Aorta (tissue), 5 donors: ENCODE measurements around the gene IL3RA. TPM values are rescaled to one million over a fixed set of nuclear protein-coding genes. Genes with fewer than 3 reads are reported as not detected.
"Not testable (repeated sequence)": the region's sequence is repeated elsewhere in the genome, so short reads cannot be mapped to it uniquely, and the experiment has no call there.

Experiments
- ATAC-seq: fragments of 200-7000 bp; cut with Tn5 transposase; one replicate; pipeline ENCODE4 v1.9.1; 2022; ENCODE audit warnings: moderate library complexity; ENCODE audit not compliant: low FRiP score
- DNase-seq, 2 donors: peaks; one replicate each; pipeline ENCODE4 v3.0.0-alpha.2; 2020
- H3K27ac ChIP-seq, 2 donors: one replicate each; pipeline ENCODE4 v1.5.1; 2013; ENCODE audit warnings: low read length in 2 of 2, mild to moderate bottlenecking in 2 of 2, moderate library complexity in 2 of 2, control low read depth in 1 of 2, inconsistent platforms in 1 of 2, low read depth in 1 of 2
- H3K27me3 ChIP-seq, 2 donors: one replicate each; pipeline ENCODE4 v1.6.1; 2013; ENCODE audit warnings: control low read depth in 1 of 2, low read length in 1 of 2, mild to moderate bottlenecking in 1 of 2, moderate library complexity in 1 of 2; ENCODE audit not compliant: insufficient read depth in 2 of 2, control insufficient read depth in 1 of 2
- H3K36me3 ChIP-seq, 2 donors: one replicate each; pipeline ENCODE4 v1.6.1; 2013; ENCODE audit warnings: control low read depth in 1 of 2, low read length in 1 of 2, mild to moderate bottlenecking in 1 of 2; ENCODE audit not compliant: insufficient read depth in 2 of 2, control insufficient read depth in 1 of 2
- H3K4me1 ChIP-seq, 2 donors: one replicate each; pipeline ENCODE4 v1.6.1; 2013; ENCODE audit warnings: low read length in 2 of 2, control low read depth in 1 of 2, mild to moderate bottlenecking in 1 of 2, moderate library complexity in 1 of 2; ENCODE audit not compliant: insufficient read depth in 2 of 2, control insufficient read depth in 1 of 2
- H3K4me3 ChIP-seq, 2 donors: one replicate each; pipeline ENCODE4 v1.5.1; 2013; ENCODE audit warnings: low read length in 2 of 2, control low read depth in 1 of 2, mild to moderate bottlenecking in 1 of 2
- H3K9me3 ChIP-seq: one replicate; pipeline ENCODE4 v1.6.1; 2013; ENCODE audit warnings: mild to moderate bottlenecking, low read length; ENCODE audit not compliant: control insufficient read depth
- WGBS, 2 donors: extraction: QIAGEN DNeasy Blood & Tissue Kit; methylation state at CpG; one replicate each; pipeline ENCODE4 v1.1.7; 2013; 5-methylcytosine and 5-hydroxymethylcytosine counted together
- intact Hi-C, 2 donors: fragments of 100-400 bp; cut with DNase I; formaldehyde crosslinking; loops; one replicate each; pipeline versions ENCODE4 v1.14.2 to v1.15.0; 2022
- polyA plus RNA-seq, 2 donors: library from polyadenylated mRNA; stranded (reverse); fragments of 200-250 nt; gene quantifications; one replicate each; pipeline ENCODE4 v1.2.3, GENCODE V29; 2013
- total RNA-seq, 2 donors: library from RNA; stranded (reverse); fragmentation: NEBNext Ultra II Directional; extraction: Animal tissue kit (Norgen Biotek cat#: 25700); gene quantifications; one replicate each; pipeline ENCODE4 v1.2.1, GENCODE V29; 2021
- donor health status: healthy with polysubstance abuse.
- donor health status: Bipolar disorder and iron deficiency.
- donor health status: DM: no; HTN: no; CAD: no.
- donor health status: DM: no; HTN: no; CAD: no.
- donor health status: DM: yes; HTN: yes; CAD: no.

The IL3RA gene
- total and polyA plus RNA-seq, 4 donors: 0.95 to 21.9 (median 6.3) TPM; not detected in 1

GRCh38 chrX:1420371-1420770 lies 83.8 kb downstream of the IL3RA start:
- Histone ChIP-seq H3K36me3 (peaks cover 2 to 11% of the 10 kb centered on the region in 2 donors), H3K9me3 (peaks cover 4% of the 10 kb centered on the region)
- peak; percentile 35 to 63 for DNase-seq

GRCh38 chrX:1421433-1422134 lies 85.0 kb downstream of the IL3RA start:
- H3K36me3 ChIP-seq: peaks cover 2 to 10% of the 10 kb centered on the region in 2 donors
- peak; percentile 10 to 32 for DNase-seq

More at GRCh38 chrX:1420371-1420770, 83.8 kb downstream of the IL3RA start:
- intact Hi-C loops: no loop called here
- H3K27ac ChIP-seq: no peak overlapping the region
- no peaks in the 10 kb centered on the region for H3K4me1 ChIP-seq
- H3K27me3 ChIP-seq: no peaks in the 10 kb centered on the region
- no peak overlapping the region for H3K4me3 ChIP-seq
- 63 to 67% methylated on average over 14 of the region's 14 CpGs for WGBS, 2 donors
- ATAC-seq: no peak

GRCh38 chrX:1422135-1422465 lies 85.5 kb downstream of the IL3RA start:
- Histone ChIP-seq H3K4me1 (no peaks in the 10 kb centered on the region), H3K36me3 (peaks cover 4 to 10% of the 10 kb centered on the region in 2 donors), H3K4me3 (no peak overlapping the region), H3K27ac (no peak overlapping the region), H3K9me3 (peaks cover 4% of the 10 kb centered on the region), H3K27me3 (no peaks in the 10 kb centered on the region)
- ATAC-seq: no peak
- WGBS, 2 donors: 97 to 98% methylated on average over 4 of the region's 4 CpGs
- peak; percentile 18 to 20 for DNase-seq
- intact Hi-C loops: no loop called here

More at GRCh38 chrX:1421433-1422134, 85.0 kb downstream of the IL3RA start:
- intact Hi-C loops: no loop called here
- Histone ChIP-seq H3K27me3 (no peaks in the 10 kb centered on the region), H3K27ac (no peak overlapping the region), H3K9me3 (peaks cover 4% of the 10 kb centered on the region), H3K4me3 (no peak overlapping the region), H3K4me1 (no peaks in the 10 kb centered on the region)
- no peak for ATAC-seq
- WGBS, 2 donors: 96 to 97% methylated on average over 19 of the region's 19 CpGs

GRCh38 chrX:1423215-1423614 lies 86.6 kb downstream of the IL3RA start:
- peaks cover 4% of the 10 kb centered on the region for H3K9me3 ChIP-seq
- ATAC-seq (no peak), DNase-seq (peak; percentile 3 to 8)
- H3K36me3 ChIP-seq: peaks cover 5 to 10% of the 10 kb centered on the region in 2 donors
- WGBS, 2 donors: 50 to 75% methylated on average over 2 of the region's 2 CpGs
- no peaks in the 10 kb centered on the region for H3K27me3 ChIP-seq
- H3K4me3 ChIP-seq: no peak overlapping the region
- H3K4me1 ChIP-seq: no peaks in the 10 kb centered on the region
- intact Hi-C loops: no loop called here
- no peak overlapping the region for H3K27ac ChIP-seq

GRCh38 chrX:1424147-1424851 lies 87.7 kb downstream of the IL3RA start:
- Histone ChIP-seq H3K9me3 (peaks cover 4% of the 10 kb centered on the region), H3K4me3 (no peak overlapping the region), H3K4me1 (no peaks in the 10 kb centered on the region), H3K27me3 (no peaks in the 10 kb centered on the region), H3K27ac (no peak overlapping the region), H3K36me3 (peaks cover 5 to 10% of the 10 kb centered on the region in 2 donors)
- DNase-seq (peak in 1 of 2 donors; percentile 31), ATAC-seq (no peak)
- intact Hi-C loops: no loop called here
- 75 to 85% methylated on average over 9 of the region's 9 CpGs for whole genome bisulfite sequencing, 2 donors

GRCh38 chrX:1425381-1425780 lies 88.8 kb downstream of the IL3RA start:
- no peak for ATAC-seq
- DNase-seq: peak; percentile 17 to 22
- Histone ChIP-seq H3K27me3 (no peaks in the 10 kb centered on the region), H3K4me3 (no peak overlapping the region), H3K27ac (no peak overlapping the region), H3K36me3 (peaks cover 5 to 10% of the 10 kb centered on the region in 2 donors), H3K9me3 (peaks cover 4% of the 10 kb centered on the region), H3K4me1 (no peaks in the 10 kb centered on the region)
- WGBS, 2 donors: 79 to 88% methylated on average over 10 of the region's 10 CpGs
- intact Hi-C loops: no loop called here

- intact Hi-C loops, H3K27ac ChIP-seq, H3K27me3 ChIP-seq, H3K36me3 ChIP-seq, H3K4me3 ChIP-seq, H3K4me1 ChIP-seq, H3K9me3 ChIP-seq, ATAC-seq: not testable (repeated sequence)
- DNase-seq: peak; percentile 11 to 42
- 90 to 93% methylated on average over 16 of the region's 16 CpGs for WGBS, 2 donors
These were observed 89.7 kb downstream of the IL3RA start for GRCh38 chrX:1426321-1426720.

GRCh38 chrX:1427756-1428155 lies 91.2 kb downstream of the IL3RA start:
- H3K27me3 ChIP-seq: no peaks in the 10 kb centered on the region
- peaks cover 3 to 4% of the 10 kb centered on the region in 2 donors for H3K36me3 ChIP-seq
- H3K9me3 ChIP-seq: peaks cover 2% of the 10 kb centered on the region
- H3K4me3 ChIP-seq: no peak overlapping the region
- 94 to 96% methylated on average over 27 to 32 of the region's 32 CpGs for WGBS, 2 donors
- intact Hi-C loops: no loop called here
- ATAC-seq: no peak
- H3K4me1 ChIP-seq: no peaks in the 10 kb centered on the region
- DNase-seq: peak; percentile 41 to 76
- no peak overlapping the region for H3K27ac ChIP-seq

- intact Hi-C loops: no loop called here
- H3K4me3 ChIP-seq: no peak overlapping the region
- H3K27ac ChIP-seq: no peak overlapping the region
- H3K36me3 ChIP-seq: peaks cover under 1 to 3% of the 10 kb centered on the region in 2 donors
- ATAC-seq (no peak), DNase-seq (peak in 1 of 2 donors; percentile 15)
- no peaks in the 10 kb centered on the region for H3K9me3 ChIP-seq
- H3K4me1 ChIP-seq: no peaks in the 10 kb centered on the region
- 97 to 98% methylated on average over 10 of the region's 10 CpGs for WGBS, 2 donors
- no peaks in the 10 kb centered on the region for H3K27me3 ChIP-seq
These were observed 93.9 kb downstream of the IL3RA start for GRCh38 chrX:1430451-1430850.
